DOHH2 (cell line): Measurements from ENCODE around the gene AUTS2.

ENCODE experiments used
- EZH2phosphoT487 ChIP-seq: fragments of 200-600 bp; sonication (generic); IDR thresholded peaks from 2 replicates; pipeline ENCODE4 v1.6.1; 2017; ENCODE audit warnings: borderline replicate concordance, mild to moderate bottlenecking, antibody characterized with exemption, low read length, moderate library complexity, mixed read lengths
- TF ChIP-seq, protein P1 (sequence below): fragments of 200-600 bp; sonication (generic); IDR thresholded peaks from one replicate; pipeline ENCODE4 v1.5.1; 2014; ENCODE audit warnings: antibody characterized with exemption, mild to moderate bottlenecking, low read depth, low read length; ENCODE audit not compliant: poor library complexity, severe bottlenecking

DNA sequence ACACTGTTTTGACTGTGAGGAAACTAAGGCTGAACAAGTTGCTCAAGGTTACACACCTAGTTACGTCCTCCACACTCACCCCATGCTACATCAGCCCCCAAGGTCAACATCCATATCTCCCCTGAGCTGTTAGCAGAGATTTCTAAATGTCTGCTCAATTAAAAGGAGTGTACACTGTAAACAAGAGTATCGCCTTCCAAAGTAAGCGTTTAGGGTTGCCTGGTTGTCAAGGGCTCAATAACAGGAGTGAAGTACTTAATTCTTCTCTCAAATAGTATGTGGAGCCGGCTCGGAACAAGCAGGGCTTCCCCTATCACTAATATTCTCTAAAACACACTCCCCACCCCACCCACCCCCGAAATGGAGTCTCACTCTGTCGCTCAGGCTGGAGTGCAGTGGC is 1120.8 kb downstream of the AUTS2 start:
- TF ChIP-seq, protein P1, sequence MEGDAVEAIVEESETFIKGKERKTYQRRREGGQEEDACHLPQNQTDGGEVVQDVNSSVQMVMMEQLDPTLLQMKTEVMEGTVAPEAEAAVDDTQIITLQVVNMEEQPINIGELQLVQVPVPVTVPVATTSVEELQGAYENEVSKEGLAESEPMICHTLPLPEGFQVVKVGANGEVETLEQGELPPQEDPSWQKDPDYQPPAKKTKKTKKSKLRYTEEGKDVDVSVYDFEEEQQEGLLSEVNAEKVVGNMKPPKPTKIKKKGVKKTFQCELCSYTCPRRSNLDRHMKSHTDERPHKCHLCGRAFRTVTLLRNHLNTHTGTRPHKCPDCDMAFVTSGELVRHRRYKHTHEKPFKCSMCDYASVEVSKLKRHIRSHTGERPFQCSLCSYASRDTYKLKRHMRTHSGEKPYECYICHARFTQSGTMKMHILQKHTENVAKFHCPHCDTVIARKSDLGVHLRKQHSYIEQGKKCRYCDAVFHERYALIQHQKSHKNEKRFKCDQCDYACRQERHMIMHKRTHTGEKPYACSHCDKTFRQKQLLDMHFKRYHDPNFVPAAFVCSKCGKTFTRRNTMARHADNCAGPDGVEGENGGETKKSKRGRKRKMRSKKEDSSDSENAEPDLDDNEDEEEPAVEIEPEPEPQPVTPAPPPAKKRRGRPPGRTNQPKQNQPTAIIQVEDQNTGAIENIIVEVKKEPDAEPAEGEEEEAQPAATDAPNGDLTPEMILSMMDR: no peak
- TF ChIP-seq EZH2phosphoT487: no peak
